Activated naive CD8-positive, alpha-beta T cell (primary cell): ENCODE data around the gene SKI.

ENCODE experiments used
- H3K27ac Mint-ChIP-seq: one replicate; pipeline ENCODE4 v1.8.0; 2021; ENCODE audit warnings: mixed read lengths
- H3K27me3 Mint-ChIP-seq: one replicate; pipeline ENCODE4 v1.8.0; 2021; ENCODE audit warnings: mixed read lengths
- H3K36me3 Mint-ChIP-seq: one replicate; pipeline ENCODE4 v1.8.0; 2021; ENCODE audit warnings: mixed read lengths
- H3K4me1 Mint-ChIP-seq: one replicate; pipeline ENCODE4 v1.8.0; 2021; ENCODE audit warnings: low read depth, mixed read lengths
- H3K4me3 Mint-ChIP-seq: one replicate; pipeline ENCODE4 v1.8.0; 2021; ENCODE audit warnings: mild to moderate bottlenecking, mixed read lengths
- H3K9me3 Mint-ChIP-seq: one replicate; pipeline ENCODE4 v1.8.0; 2021; ENCODE audit warnings: low read depth, mixed read lengths

Gene SKI

DNA sequence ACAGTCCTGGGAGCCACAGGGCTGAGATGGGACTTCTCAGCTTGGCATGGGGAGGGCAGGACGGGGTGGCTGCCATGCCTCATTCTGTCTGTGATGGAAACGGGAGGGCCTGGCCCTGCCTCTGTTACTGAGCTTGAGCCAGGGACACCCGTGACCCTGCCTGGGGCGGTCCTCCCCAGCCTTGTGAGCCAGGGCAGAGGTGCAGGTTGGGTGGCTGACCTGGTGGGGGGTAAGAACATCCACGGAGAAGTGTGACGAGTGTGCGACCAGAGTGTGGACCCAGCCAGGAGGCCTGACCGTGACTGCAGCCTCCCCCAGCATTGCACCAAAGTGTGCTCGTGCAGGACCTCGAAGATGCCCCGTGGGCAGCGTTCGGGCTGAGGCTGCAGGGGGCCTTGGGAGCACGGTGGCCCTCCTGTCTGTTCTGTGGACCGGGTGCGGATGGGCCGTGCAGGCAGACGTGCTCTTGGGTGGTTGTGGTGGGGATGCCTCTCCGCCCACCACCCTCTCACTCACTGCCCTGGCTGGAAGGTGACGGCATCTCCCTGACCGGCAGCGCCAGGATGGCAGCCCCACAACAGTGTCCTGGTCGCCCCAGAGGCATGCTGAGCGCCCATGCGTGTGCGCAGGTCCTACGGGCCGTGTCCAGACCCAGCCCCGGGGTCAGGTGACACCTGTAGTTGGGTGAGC is 45.4 kb downstream of the SKI start:
- peaks cover 2% of the 10 kb centered on the region for H3K36me3 Mint-ChIP-seq

DNA sequence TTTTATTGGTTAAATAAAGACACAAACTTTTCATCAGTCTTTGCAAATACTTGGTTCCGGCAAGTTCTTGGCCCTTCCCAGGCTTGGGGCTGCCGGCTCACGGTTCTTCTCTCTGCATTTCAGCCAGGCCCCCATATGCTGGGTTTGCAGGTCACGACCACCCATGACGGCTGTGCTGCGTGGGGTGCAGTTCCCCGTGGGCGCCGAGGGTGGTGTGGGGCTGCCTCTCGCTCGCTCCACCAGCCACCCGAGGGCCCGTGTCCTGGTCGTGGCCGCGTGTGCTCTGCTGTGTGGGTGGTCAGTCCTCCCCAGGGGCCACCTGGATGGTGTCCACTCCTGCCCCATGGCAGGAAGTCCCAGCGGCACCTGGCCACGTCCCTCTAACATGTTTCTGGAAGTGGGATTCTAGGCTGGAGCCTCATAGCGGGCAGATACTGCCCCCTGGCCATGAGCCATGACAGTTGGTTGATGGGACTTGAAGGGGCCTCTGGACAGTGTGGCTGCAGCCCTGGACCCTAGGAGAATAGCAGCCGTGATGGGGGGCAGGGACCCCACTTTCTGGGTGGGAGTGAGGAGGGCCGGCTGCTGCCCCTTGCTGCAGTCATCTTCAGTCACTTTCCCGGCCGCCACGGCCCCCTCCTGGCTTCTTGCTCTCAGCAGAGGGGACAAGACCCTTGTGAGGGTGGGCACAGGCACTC is 46.3 kb downstream of the SKI start:
- H3K27ac Mint-ChIP-seq, result no peak overlapping the region

More for the DNA sequence above, 45.4 kb downstream of the SKI start:
- H3K4me3 Mint-ChIP-seq, result no peak overlapping the region
- H3K9me3 Mint-ChIP-seq, result no peaks in the 10 kb centered on the region
- no peaks in the 10 kb centered on the region for H3K27me3 Mint-ChIP-seq
- no peak overlapping the region for H3K27ac Mint-ChIP-seq
- H3K4me1 Mint-ChIP-seq, result peaks cover 51% of the 10 kb centered on the region

DNA sequence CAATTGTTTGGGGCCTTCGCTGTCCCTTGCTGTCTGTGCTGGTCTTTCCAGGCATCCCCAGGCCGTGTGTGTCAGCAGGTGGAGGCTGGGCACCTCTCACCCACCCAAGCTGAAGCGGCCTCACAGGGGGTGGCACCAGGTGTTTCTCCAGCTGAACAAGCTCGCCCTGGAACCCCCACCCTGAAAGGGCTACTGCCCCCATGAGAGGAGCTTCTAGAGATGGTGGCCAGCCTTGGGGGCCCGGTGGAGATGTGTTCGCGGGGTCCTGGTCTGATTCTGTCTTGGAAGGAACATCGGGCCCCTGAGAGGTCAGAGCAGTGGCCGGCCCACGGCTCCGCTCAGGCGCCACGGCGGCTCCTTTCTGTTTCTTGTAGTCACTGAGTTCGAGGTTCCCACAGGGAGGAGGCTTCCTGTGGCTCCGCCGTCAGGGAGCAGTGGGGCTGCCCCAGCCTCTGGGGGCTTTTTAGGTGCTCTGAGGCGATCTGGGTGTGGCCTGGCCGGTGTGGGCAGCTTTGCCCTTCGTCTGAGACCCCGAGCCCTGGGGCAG is 46.9 kb downstream of the SKI start:
- peak overlapping the region; percentile 27 for H3K4me3 Mint-ChIP-seq
- H3K27ac Mint-ChIP-seq, result peak overlapping the region; percentile 64
- H3K9me3 Mint-ChIP-seq, result no peaks in the 10 kb centered on the region
- peaks cover 2% of the 10 kb centered on the region for H3K36me3 Mint-ChIP-seq
- H3K27me3 Mint-ChIP-seq, result no peaks in the 10 kb centered on the region
- H3K4me1 Mint-ChIP-seq, result peaks cover 53% of the 10 kb centered on the region

More for the DNA sequence above, 46.3 kb downstream of the SKI start:
- H3K9me3 Mint-ChIP-seq, result no peaks in the 10 kb centered on the region
- peaks cover 2% of the 10 kb centered on the region for H3K36me3 Mint-ChIP-seq
- no peaks in the 10 kb centered on the region for H3K27me3 Mint-ChIP-seq
- H3K4me1 Mint-ChIP-seq, result peaks cover 50% of the 10 kb centered on the region
- H3K4me3 Mint-ChIP-seq, result no peak overlapping the region

DNA sequence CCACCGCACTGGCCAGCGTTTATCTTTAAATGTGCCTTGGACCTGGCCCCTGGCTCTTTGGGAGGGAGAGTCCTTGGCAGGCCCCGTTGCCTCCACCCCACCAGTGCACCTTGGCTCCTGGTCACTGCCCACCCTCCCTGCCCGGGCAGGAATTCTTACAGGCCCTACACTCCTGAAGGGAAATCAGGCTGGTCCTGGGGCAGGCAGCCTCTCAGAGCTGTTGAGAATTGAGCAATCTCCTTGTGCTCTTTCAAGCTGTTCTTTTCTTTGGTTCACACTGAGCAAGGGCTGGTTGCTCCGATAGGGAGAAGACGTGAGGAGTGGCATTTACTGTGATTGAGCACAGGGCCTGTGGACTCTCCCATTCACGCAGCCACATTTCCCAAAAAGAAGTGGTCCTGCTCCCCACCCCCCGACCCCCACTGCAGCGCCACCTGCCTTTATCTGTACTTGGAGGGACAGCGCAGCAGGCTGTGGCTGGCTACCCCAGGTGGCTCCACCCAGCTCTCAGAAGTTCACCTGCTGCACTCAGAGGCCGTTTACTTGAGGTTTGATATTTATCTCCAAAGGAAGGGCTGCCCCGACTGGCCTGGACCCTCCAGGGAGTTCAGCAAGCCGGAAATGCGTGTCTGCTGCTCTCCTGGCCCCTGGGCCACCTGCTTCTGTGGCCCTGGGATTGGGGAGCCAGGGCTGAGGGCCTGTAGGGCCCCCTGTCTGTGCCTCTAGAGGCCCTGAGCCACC is 47.8 kb downstream of the SKI start:
- peaks cover 2% of the 10 kb centered on the region for H3K36me3 Mint-ChIP-seq
- H3K4me1 Mint-ChIP-seq, result peaks cover 53% of the 10 kb centered on the region
- peak overlapping the region; percentile 64 for H3K27ac Mint-ChIP-seq
- H3K4me3 Mint-ChIP-seq, result no peak overlapping the region
- H3K27me3 Mint-ChIP-seq, result no peaks in the 10 kb centered on the region
- H3K9me3 Mint-ChIP-seq, result no peaks in the 10 kb centered on the region

DNA sequence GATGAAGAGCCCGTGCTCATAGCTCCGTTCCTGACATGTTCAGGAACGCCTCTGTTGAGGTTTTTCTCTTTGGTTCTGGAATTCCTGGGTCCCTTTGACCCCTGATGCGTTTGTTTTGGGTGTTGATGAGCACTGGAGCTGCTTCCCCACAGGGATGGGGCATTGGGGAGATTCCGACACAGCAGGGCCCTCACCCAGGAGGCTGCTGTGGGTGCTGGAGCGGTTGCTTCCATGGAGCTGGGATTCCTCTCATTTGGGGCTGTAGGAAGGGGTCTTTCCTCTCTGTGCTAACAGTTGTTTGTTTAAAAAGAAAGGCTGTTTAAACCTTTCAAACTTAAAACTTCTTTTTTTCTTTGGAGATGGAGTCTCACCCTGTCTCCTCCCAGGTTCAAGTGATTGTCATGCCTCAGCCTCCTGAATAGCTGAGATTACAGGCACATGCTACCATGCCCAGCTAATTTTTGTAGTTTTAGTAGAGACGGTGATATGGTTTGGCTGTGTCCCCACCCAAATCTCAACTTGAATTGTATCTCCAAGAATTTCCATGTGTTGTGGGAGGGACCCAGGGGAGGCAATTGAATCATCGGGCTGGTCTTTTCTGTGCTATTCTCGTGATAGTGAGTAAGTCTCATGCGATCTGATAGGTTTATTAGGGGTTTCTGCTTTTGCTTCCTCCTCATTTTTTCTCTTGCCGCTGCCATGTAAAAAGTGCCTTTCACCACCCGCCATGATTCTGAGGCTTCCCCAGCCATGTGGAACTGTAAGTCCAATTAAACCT is 48.9 kb downstream of the SKI start:
- Mint-ChIP-seq H3K4me1 (peaks cover 52% of the 10 kb centered on the region), H3K9me3 (no peaks in the 10 kb centered on the region), H3K4me3 (peak overlapping the region; percentile 31), H3K27ac (peak overlapping the region; percentile 46), H3K36me3 (peaks cover 2% of the 10 kb centered on the region), H3K27me3 (no peaks in the 10 kb centered on the region)

DNA sequence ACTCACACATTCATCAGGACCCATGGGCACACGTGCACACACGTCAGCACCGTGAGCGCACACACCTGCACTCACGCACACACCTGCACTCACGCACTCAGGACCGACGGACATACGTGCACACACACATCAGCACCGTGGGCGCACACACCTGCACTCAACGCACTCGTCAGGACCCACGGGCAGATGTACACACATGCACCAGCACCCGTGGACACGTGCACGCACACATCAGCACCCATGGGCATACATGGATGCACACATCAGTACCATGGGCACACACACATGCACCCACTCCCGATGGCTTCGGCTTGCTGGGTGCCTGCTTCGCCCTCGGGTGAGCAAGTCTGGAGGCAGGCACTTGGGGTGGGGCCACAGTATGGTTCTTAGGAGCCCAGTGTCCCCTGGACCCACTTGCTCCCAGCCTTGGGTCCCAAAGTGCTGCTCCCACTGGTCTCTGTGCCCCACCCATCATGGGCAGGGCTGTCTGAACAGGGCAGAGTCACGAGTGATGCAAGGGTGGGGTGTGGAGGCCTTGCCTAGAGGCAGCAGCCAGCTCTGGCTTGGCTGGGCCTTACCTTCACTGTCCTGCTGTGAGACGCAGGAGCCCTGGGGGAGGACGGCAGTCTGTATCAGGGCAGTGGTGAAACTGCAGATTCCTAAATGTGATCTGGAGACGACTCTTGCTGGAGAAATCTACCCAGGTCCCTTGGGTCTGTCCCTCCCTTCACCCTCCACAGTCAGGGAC is 49.8 kb downstream of the SKI start:
- H3K27ac Mint-ChIP-seq, result no peak overlapping the region
- peak overlapping the region; percentile 31 for H3K4me3 Mint-ChIP-seq
- H3K4me1 Mint-ChIP-seq, result peaks cover 50% of the 10 kb centered on the region

DNA sequence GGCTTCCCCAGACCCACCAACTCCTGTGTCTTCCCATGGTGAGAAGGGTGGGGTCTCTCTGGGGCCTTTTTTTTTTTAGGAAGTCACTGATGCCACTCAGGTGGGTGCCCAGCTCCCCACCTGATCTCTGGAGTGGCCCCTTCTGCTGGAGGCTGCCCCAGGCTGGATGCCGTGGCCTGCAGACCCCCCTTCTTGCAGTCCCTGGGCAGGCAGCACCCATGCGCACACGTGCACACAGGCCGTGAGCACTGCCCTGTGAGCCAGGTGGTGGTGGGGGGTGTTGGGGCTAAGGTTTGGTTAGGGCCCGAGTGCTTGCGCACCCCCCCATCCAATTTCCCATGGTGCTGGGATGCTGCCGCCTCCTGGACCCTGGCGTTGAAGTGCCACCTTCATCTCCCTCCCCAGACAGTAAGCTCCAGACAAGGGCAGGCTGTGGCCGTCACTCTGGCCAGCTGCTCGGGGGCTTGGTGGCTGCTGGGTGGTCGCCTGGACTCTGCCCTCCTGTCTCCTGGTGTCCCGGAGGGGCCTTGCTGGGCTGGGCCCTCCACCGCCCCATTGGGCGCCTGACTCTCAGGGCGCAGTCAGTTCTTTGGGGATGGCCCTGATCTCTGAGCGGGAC is 50.6 kb downstream of the SKI start:
- H3K9me3 Mint-ChIP-seq, result no peaks in the 10 kb centered on the region
- H3K4me3 Mint-ChIP-seq, result no peak overlapping the region
- H3K27me3 Mint-ChIP-seq, result no peaks in the 10 kb centered on the region
- H3K36me3 Mint-ChIP-seq, result peaks cover 2% of the 10 kb centered on the region
- no peak overlapping the region for H3K27ac Mint-ChIP-seq
- peaks cover 46% of the 10 kb centered on the region for H3K4me1 Mint-ChIP-seq

More for the DNA sequence above, 49.8 kb downstream of the SKI start:
- Mint-ChIP-seq H3K36me3 (peaks cover 2% of the 10 kb centered on the region), H3K9me3 (no peaks in the 10 kb centered on the region), H3K27me3 (no peaks in the 10 kb centered on the region)

DNA sequence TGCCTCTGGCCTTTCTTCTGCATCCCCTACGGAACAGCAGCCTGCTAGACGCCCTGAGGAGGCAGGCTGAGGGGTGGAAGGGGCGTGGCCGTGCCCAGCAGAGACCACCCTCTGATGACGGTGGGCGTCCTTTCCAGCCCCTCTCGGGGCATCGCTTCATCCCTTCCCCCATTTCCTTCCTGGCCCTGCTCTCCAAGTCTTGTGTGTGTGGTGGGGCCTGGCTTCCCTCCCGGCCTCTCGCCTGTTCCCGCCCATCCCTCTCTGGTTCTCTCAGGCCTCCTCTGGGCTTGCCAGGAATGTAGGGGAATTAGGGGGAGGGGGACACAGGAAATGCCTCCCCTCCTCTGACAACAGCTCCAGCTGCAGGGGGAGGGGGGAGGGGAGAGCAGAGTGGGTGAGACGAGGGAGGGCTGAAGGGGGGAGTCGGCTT is 51.1 kb downstream of the SKI start:
- Mint-ChIP-seq H3K4me1 (peaks cover 48% of the 10 kb centered on the region), H3K9me3 (no peaks in the 10 kb centered on the region), H3K27me3 (no peaks in the 10 kb centered on the region), H3K36me3 (peaks cover 2% of the 10 kb centered on the region), H3K4me3 (no peak overlapping the region), H3K27ac (peak overlapping the region; percentile 50)

DNA sequence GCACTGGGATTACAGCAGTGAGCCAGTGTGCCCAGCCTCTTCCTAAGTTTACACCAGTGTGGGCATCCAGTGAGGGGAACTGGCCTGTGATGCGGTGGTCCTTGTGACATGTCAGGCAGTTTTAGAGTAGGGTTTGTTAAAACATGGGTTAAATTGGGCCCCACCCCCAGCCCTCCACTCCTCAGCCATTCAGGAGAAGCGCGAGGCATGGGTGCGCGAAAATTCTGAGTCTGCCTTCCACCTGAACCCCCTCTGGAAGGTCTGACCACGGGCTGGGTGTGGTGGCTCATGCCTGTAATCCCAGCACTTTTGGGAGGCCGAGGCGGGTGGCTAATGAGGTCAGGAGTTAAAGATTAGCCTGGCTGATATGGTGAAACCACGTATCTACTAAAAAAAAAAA is 51.7 kb downstream of the SKI start:
- peaks cover 45% of the 10 kb centered on the region for H3K4me1 Mint-ChIP-seq
- H3K36me3 Mint-ChIP-seq, result peaks cover 2% of the 10 kb centered on the region
- peak overlapping the region; percentile 75 for H3K27ac Mint-ChIP-seq
- H3K27me3 Mint-ChIP-seq, result no peaks in the 10 kb centered on the region
- no peak overlapping the region for H3K4me3 Mint-ChIP-seq
- H3K9me3 Mint-ChIP-seq, result no peaks in the 10 kb centered on the region

DNA sequence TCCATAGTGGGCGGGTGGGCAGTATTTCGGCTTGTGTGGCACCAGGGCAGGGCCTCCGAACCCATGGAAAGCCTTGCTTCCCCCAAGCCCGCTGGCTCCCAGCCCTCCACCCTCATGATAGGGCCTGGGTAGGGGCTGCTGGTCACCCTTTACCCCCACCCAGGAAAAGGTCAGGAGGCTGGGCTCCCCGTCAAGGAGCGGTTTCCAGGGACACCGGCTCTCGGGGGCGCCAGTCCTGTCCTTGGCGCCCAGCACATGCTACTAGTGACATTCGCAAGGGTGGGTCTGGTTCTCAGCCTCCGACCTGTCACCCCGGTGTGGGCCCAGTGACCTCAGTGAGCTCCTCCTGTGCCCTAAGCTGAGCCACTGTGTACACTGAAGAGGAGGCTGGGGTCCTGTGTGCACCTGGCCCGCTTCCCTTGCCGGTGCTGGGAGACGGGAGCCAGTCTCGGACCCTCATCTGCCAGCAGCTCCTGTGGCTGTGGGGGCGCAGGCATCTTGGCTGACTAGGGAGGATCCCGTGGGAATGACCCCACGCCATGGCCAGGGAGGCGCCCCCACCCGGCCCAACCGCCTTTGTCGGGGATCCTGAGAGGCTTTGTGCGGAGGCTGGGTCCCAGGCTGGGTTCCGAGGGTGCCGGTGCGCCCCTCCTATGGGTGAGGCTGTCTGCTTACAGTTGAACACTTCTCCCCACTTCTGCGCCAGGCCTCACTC is 54.6 kb downstream of the SKI start:
- H3K4me1 Mint-ChIP-seq, result peaks cover 24% of the 10 kb centered on the region
- no peak overlapping the region for H3K27ac Mint-ChIP-seq
- H3K9me3 Mint-ChIP-seq, result no peaks in the 10 kb centered on the region
- peaks cover 2% of the 10 kb centered on the region for H3K36me3 Mint-ChIP-seq
- H3K27me3 Mint-ChIP-seq, result no peaks in the 10 kb centered on the region
- no peak overlapping the region for H3K4me3 Mint-ChIP-seq

DNA sequence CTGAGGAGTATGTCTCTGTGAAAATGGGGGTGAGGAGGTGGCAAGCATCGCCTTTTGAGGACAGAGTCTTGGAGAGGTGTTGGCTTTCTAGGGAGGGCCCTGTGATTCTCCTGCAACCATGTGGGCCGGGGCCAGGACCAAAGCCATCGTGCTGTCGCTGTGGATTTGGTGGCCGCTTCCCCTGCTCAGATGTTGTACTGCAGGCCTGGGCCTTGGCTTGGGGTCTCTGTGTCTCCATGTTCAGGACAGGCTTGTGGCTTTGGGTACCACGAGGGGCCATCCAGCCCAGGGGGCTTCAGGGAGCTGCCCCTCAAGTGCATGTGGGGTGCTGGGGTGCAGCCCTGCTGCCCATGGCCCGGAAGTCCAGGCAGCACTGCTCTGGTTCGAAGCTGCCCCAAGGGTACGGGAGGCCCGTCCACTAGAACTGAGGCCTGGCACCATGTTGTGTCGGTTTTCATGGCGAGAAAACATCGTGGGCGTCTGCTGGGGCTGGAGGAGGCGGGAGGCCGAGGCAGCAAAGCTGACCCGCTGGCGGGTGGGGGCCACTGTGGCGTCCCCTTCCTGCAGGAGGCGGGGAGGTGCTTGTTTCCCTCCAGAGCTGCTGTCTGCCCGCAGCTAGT is 55.4 kb downstream of the SKI start:
- Mint-ChIP-seq H3K4me1 (peaks cover 25% of the 10 kb centered on the region), H3K9me3 (no peaks in the 10 kb centered on the region), H3K36me3 (peaks cover 4% of the 10 kb centered on the region), H3K4me3 (no peak overlapping the region), H3K27me3 (no peaks in the 10 kb centered on the region), H3K27ac (no peak overlapping the region)

DNA sequence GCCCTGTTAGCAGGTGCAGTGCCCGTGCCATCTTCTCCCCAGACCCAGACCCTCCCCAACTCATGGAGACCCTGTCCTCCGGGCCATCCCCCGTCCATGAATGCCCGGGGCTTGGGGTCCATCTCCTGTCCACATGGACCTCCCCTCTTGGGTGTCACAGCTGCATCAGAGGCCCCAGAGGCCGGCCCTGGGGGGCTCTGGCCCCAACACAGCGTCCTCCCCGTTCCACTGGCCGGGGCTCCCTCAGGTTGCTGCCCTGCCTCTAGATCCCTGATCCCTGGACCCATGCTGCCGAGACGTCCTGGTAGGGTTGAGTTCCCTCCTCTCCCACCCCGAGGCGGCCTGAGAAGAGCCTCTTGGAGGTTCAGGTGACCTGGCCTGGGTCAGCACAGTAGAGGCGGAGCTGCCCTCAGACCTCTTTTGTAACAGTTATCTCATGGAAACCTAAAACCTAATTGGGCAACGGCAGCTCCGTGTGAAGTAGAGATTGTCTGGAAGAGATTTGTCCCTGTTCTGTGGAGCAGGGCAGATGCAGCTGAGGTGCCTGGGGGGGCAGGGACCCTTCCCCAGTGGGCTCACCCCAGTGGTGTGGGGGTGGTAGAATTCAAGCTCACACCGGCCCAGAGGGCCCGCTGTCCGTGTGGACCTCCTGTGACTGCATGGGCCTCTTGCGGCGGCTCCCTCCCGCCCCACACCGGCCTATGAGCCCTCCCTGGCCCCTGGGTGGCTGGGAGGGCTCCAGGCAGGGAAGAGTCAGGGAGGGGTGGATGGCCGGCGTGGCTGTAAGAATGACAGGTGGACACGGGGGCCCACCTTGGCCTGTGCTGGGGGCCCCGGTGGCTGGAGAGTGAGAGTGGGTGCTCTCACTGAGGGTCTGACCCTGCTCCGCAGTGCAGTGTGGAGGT is 56.1 kb downstream of the SKI start:
- no peak overlapping the region for H3K4me3 Mint-ChIP-seq
- peaks cover 4% of the 10 kb centered on the region for H3K36me3 Mint-ChIP-seq
- H3K9me3 Mint-ChIP-seq, result no peaks in the 10 kb centered on the region
- no peak overlapping the region for H3K27ac Mint-ChIP-seq
- H3K4me1 Mint-ChIP-seq, result peaks cover 30% of the 10 kb centered on the region
- H3K27me3 Mint-ChIP-seq, result no peaks in the 10 kb centered on the region
